Astrocyte (in vitro differentiated cells and primary cell): ENCODE measurements around the gene BRWD1. TPM values are rescaled to one million over a fixed set of nuclear protein-coding genes. Genes with fewer than 3 reads are reported as not detected.

Experiments
- DNase-seq: peaks from one replicate; pipeline ENCODE4 v3.0.0-alpha.2; 2010; ENCODE audit warnings: low read depth
- FAIRE-seq: peaks from 2 replicates; lab custom pipeline; 2011; peaks lifted over from hg19 to GRCh38; lab: Jason Lieb, UNC
- H2AFZ ChIP-seq: 2 replicates; pipeline ENCODE4 v1.6.0; 2012; ENCODE audit warnings: low read depth, low read length, inconsistent platforms
- H3K27ac ChIP-seq: 2 replicates; pipeline ENCODE4 v1.5.1; 2011; ENCODE audit warnings: low read depth, low read length, inconsistent platforms
- H3K27me3 ChIP-seq: 2 replicates; pipeline ENCODE4 v1.6.0; 2011; ENCODE audit warnings: low read length, inconsistent platforms; ENCODE audit not compliant: insufficient read depth
- H3K36me3 ChIP-seq: 2 replicates; pipeline ENCODE4 v1.5.1; 2011; ENCODE audit warnings: low read length, inconsistent platforms; ENCODE audit not compliant: insufficient read depth
- H3K4me1 ChIP-seq: 2 replicates; pipeline ENCODE4 v1.5.1; 2011; ENCODE audit warnings: low read length, inconsistent platforms; ENCODE audit not compliant: insufficient read depth
- H3K4me2 ChIP-seq: 2 replicates; pipeline ENCODE4 v1.6.0; 2012; ENCODE audit warnings: low read length, inconsistent platforms
- H3K4me3 ChIP-seq: 2 replicates; pipeline ENCODE4 v1.5.1; 2011; ENCODE audit warnings: low read depth, mild to moderate bottlenecking, low read length, inconsistent platforms; ENCODE audit not compliant: insufficient read depth
- H3K79me2 ChIP-seq: 2 replicates; pipeline ENCODE4 v1.6.0; 2012; ENCODE audit warnings: mild to moderate bottlenecking, low read length, inconsistent platforms; ENCODE audit not compliant: insufficient read depth
- H3K9ac ChIP-seq: 2 replicates; pipeline ENCODE4 v1.6.0; 2012; ENCODE audit warnings: mild to moderate bottlenecking, low read length, inconsistent platforms
- H3K9me3 ChIP-seq: 2 replicates; pipeline ENCODE4 v1.5.1; 2012; ENCODE audit warnings: low read depth, mild to moderate bottlenecking, low read length, inconsistent platforms; ENCODE audit not compliant: insufficient read depth
- H4K20me1 ChIP-seq: 2 replicates; pipeline ENCODE4 v1.6.0; 2012; ENCODE audit warnings: low read length, inconsistent platforms; ENCODE audit not compliant: insufficient read depth
- H3K27ac Mint-ChIP-seq: one replicate; pipeline ENCODE4 v1.8.0; 2021; ENCODE audit warnings: mild to moderate bottlenecking, mixed read lengths; ENCODE audit not compliant: unreplicated experiment
- H3K27me3 Mint-ChIP-seq: one replicate; pipeline ENCODE4 v1.8.0; 2021; ENCODE audit warnings: low read depth, mixed read lengths; ENCODE audit not compliant: unreplicated experiment
- H3K36me3 Mint-ChIP-seq: one replicate; pipeline ENCODE4 v1.8.0; 2021; ENCODE audit warnings: low read depth, mixed read lengths; ENCODE audit not compliant: unreplicated experiment
- H3K4me1 Mint-ChIP-seq: one replicate; pipeline ENCODE4 v1.8.0; 2021; ENCODE audit warnings: low read depth, mixed read lengths; ENCODE audit not compliant: unreplicated experiment
- H3K4me3 Mint-ChIP-seq: one replicate; pipeline ENCODE4 v1.8.0; 2021; ENCODE audit warnings: mild to moderate bottlenecking, moderate library complexity, mixed read lengths; ENCODE audit not compliant: unreplicated experiment
- H3K9me3 Mint-ChIP-seq: one replicate; pipeline ENCODE4 v1.8.0; 2021; ENCODE audit warnings: mild to moderate bottlenecking, mixed read lengths; ENCODE audit not compliant: unreplicated experiment
- EZH2 ChIP-seq: IDR thresholded peaks from 2 replicates; pipeline ENCODE4 v1.6.1; 2012; ENCODE audit warnings: mild to moderate bottlenecking, low read length, inconsistent platforms; ENCODE audit not compliant: insufficient read depth
- total RNA-seq: library from RNA; stranded (reverse); gene quantifications from 2 replicates; pipeline ENCODE4 v1.2.1, GENCODE V29; 2021
- TF ChIP-seq, protein P1 (sequence below): IDR thresholded peaks from 2 replicates; pipeline ENCODE4 v1.5.1; 2011; ENCODE audit warnings: low read depth, mild to moderate bottlenecking, inconsistent platforms, low read length, moderate library complexity; ENCODE audit not compliant: insufficient read depth

Gene BRWD1
- total RNA-seq, 1 donor from 2014 or later, result 28.1 TPM

GRCh38 chr21:39144191-39144590, 169.2 kb downstream of the BRWD1 start:
- Histone ChIP-seq H3K4me1 (no peaks in the 10 kb centered on the region), H3K27me3 (no peaks in the 10 kb centered on the region), H3K27ac (no peak overlapping the region), H4K20me1 (no peaks in the 10 kb centered on the region), H3K9ac (no peak overlapping the region), H3K4me3 (no peak overlapping the region), H3K79me2 (no peaks in the 10 kb centered on the region), H3K9me3 (no peaks in the 10 kb centered on the region), H3K4me2 (no peak overlapping the region), H2AFZ (no peak overlapping the region), H3K36me3 (no peaks in the 10 kb centered on the region)
- H3K36me3 Mint-ChIP-seq, result no peaks in the 10 kb centered on the region
- peaks cover 7% of the 10 kb centered on the region for H3K4me1 Mint-ChIP-seq
- DNase-seq (no peak), FAIRE-seq (no peak)
- H3K9me3 Mint-ChIP-seq, result peaks cover 17% of the 10 kb centered on the region
- no peak overlapping the region for H3K27ac Mint-ChIP-seq
- no peak overlapping the region for H3K4me3 Mint-ChIP-seq
- TF ChIP-seq, protein P1, sequence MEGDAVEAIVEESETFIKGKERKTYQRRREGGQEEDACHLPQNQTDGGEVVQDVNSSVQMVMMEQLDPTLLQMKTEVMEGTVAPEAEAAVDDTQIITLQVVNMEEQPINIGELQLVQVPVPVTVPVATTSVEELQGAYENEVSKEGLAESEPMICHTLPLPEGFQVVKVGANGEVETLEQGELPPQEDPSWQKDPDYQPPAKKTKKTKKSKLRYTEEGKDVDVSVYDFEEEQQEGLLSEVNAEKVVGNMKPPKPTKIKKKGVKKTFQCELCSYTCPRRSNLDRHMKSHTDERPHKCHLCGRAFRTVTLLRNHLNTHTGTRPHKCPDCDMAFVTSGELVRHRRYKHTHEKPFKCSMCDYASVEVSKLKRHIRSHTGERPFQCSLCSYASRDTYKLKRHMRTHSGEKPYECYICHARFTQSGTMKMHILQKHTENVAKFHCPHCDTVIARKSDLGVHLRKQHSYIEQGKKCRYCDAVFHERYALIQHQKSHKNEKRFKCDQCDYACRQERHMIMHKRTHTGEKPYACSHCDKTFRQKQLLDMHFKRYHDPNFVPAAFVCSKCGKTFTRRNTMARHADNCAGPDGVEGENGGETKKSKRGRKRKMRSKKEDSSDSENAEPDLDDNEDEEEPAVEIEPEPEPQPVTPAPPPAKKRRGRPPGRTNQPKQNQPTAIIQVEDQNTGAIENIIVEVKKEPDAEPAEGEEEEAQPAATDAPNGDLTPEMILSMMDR, result no peak
- TF ChIP-seq EZH2, result no peak
- peaks cover 4% of the 10 kb centered on the region for H3K27me3 Mint-ChIP-seq

GRCh38 chr21:39142972-39143371, 170.5 kb downstream of the BRWD1 start:
- H3K27ac ChIP-seq, result no peak overlapping the region
- no peaks in the 10 kb centered on the region for H3K4me1 ChIP-seq
- Mint-ChIP-seq H3K36me3 (no peaks in the 10 kb centered on the region), H3K9me3 (peaks cover 15% of the 10 kb centered on the region), H3K27ac (peak overlapping the region; percentile 72), H3K27me3 (peaks cover 4% of the 10 kb centered on the region), H3K4me3 (no peak overlapping the region), H3K4me1 (peaks cover 7% of the 10 kb centered on the region)
- H3K4me2 ChIP-seq, result no peak overlapping the region
- DNase-seq (no peak), FAIRE-seq (no peak)
- H3K9me3 ChIP-seq, result no peaks in the 10 kb centered on the region
- TF ChIP-seq, protein P1, result no peak
- TF ChIP-seq EZH2, result no peak
- H3K36me3 ChIP-seq, result no peaks in the 10 kb centered on the region
- no peaks in the 10 kb centered on the region for H3K79me2 ChIP-seq
- no peaks in the 10 kb centered on the region for H4K20me1 ChIP-seq
- no peak overlapping the region for H3K4me3 ChIP-seq
- no peaks in the 10 kb centered on the region for H3K27me3 ChIP-seq
- no peak overlapping the region for H2AFZ ChIP-seq
- H3K9ac ChIP-seq, result no peak overlapping the region

DNA sequence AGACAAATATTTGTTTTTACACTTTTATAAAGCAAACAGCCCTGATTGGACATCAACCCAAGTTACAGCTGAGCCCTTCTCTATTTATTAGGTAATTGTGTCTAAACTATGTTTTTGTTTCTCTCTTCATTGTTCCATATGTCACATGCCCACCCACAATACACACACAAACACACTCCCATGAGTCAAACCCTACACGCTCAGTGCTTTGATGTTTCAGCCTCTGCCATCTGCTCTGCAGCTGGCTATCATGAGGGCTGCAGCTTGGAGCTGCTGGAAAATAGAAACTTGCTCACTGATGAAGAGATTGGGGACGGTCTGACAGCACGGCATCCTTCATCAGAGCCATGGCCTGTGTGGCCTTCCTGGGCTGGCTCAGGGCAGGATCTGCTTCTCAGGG, 171.9 kb downstream of the BRWD1 start:
- peak; percentile 45 for DNase-seq
- Mint-ChIP-seq H3K4me3 (no peak overlapping the region), H3K27me3 (peaks cover 4% of the 10 kb centered on the region), H3K9me3 (peaks cover 15% of the 10 kb centered on the region), H3K4me1 (peaks cover 17% of the 10 kb centered on the region), H3K36me3 (no peaks in the 10 kb centered on the region), H3K27ac (no peak overlapping the region)
- FAIRE-seq, result no peak
- no peak overlapping the region for H3K27ac ChIP-seq
- H3K4me3 ChIP-seq, result no peak overlapping the region
- H3K9me3 ChIP-seq, result no peaks in the 10 kb centered on the region
- peaks cover 9% of the 10 kb centered on the region for H3K4me1 ChIP-seq
- no peak overlapping the region for H3K4me2 ChIP-seq
- H3K27me3 ChIP-seq, result no peaks in the 10 kb centered on the region
- H4K20me1 ChIP-seq, result no peaks in the 10 kb centered on the region
- H3K36me3 ChIP-seq, result no peaks in the 10 kb centered on the region
- no peak overlapping the region for H2AFZ ChIP-seq
- no peaks in the 10 kb centered on the region for H3K79me2 ChIP-seq
- H3K9ac ChIP-seq, result no peak overlapping the region
- no peak for TF ChIP-seq EZH2
- TF ChIP-seq, protein P1, result no peak
